Sigmoid colon (tissue), 4 donors: ENCODE results near the gene EP400.

Experiments
- EP300 ChIP-seq, 4 donors: sonication (generic); formaldehyde crosslinking; IDR thresholded peaks; one replicate each; pipeline ENCODE4 v1.6.1; 2017; ENCODE audit warnings: antibody characterized with exemption in 4 of 4
- POLR2A ChIP-seq, 2 donors: fragments of 450-650 bp; IDR thresholded peaks; one replicate each; pipeline ENCODE4 v1.6.1; 2016; ENCODE audit warnings: antibody characterized with exemption in 2 of 2, mild to moderate bottlenecking in 2 of 2, moderate library complexity in 2 of 2
- TF ChIP-seq, protein P1 (sequence below), 4 experiments: fragments of 450-650 bp in 3 of 4; fragments of 200-600 bp in 1 of 4; IDR thresholded peaks; one replicate each; pipeline ENCODE4 v1.5.1; 2016 to 2019; ENCODE audit warnings: antibody characterized with exemption in 4 of 4, mild to moderate bottlenecking in 3 of 4, moderate library complexity in 2 of 4

- TF ChIP-seq, protein P1, sequence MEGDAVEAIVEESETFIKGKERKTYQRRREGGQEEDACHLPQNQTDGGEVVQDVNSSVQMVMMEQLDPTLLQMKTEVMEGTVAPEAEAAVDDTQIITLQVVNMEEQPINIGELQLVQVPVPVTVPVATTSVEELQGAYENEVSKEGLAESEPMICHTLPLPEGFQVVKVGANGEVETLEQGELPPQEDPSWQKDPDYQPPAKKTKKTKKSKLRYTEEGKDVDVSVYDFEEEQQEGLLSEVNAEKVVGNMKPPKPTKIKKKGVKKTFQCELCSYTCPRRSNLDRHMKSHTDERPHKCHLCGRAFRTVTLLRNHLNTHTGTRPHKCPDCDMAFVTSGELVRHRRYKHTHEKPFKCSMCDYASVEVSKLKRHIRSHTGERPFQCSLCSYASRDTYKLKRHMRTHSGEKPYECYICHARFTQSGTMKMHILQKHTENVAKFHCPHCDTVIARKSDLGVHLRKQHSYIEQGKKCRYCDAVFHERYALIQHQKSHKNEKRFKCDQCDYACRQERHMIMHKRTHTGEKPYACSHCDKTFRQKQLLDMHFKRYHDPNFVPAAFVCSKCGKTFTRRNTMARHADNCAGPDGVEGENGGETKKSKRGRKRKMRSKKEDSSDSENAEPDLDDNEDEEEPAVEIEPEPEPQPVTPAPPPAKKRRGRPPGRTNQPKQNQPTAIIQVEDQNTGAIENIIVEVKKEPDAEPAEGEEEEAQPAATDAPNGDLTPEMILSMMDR (IDR thresholded peaks at IDR 0.05), result no peak
- TF ChIP-seq POLR2A (IDR thresholded peaks at IDR 0.05), result no peak
- TF ChIP-seq EP300 (IDR thresholded peaks at IDR 0.05), result no peak
Observed at GRCh38 chr12:132043770-132044467, 94.2 kb downstream of the EP400 start.
